ENCODE results near the gene SATB2. TPM values are rescaled to one million over a fixed set of nuclear protein-coding genes. Genes with fewer than 3 reads are reported as not detected.

The SATB2 gene
- total and polyA plus RNA-seq, 8 donors: 0.80 to 4.8 (median 3.2) TPM

DNA sequence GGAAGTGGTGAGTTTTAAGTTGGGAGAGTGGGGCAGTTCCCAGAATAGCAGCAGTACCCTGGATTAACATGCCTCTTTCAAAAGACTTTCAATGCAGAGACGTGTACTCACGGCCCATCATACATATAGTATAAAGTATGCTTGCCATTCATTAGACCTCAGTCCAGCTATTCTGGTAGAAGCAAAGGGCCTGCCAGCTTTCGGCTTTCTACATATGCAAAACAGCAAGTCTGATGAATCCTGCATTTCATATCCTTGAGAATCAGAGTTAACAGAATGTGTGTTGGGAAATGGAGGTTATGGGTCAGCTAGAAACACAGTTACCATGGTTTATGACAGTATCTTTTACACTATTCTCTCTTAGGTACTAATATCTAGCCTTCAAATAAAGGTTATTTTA is 27.5 kb downstream of the SATB2 start:
- DNase-seq (no peak), ATAC-seq (no peak), FAIRE-seq (no peak)
- intact Hi-C loops (cut with DNase I): no loop called here
- H3K4me3 ChIP-seq: no peak overlapping the region
- no peaks in the 10 kb centered on the region for H3K27me3 ChIP-seq
- WGBS, 2 donors: 86 to 90% methylated on average over 3 of the region's 3 CpGs
- no peaks in the 10 kb centered on the region for H3K36me3 ChIP-seq
- H3K9me3 ChIP-seq: no peaks in the 10 kb centered on the region
- no peaks in the 10 kb centered on the region for H3K4me1 ChIP-seq
- TF ChIP-seq, protein P1, sequence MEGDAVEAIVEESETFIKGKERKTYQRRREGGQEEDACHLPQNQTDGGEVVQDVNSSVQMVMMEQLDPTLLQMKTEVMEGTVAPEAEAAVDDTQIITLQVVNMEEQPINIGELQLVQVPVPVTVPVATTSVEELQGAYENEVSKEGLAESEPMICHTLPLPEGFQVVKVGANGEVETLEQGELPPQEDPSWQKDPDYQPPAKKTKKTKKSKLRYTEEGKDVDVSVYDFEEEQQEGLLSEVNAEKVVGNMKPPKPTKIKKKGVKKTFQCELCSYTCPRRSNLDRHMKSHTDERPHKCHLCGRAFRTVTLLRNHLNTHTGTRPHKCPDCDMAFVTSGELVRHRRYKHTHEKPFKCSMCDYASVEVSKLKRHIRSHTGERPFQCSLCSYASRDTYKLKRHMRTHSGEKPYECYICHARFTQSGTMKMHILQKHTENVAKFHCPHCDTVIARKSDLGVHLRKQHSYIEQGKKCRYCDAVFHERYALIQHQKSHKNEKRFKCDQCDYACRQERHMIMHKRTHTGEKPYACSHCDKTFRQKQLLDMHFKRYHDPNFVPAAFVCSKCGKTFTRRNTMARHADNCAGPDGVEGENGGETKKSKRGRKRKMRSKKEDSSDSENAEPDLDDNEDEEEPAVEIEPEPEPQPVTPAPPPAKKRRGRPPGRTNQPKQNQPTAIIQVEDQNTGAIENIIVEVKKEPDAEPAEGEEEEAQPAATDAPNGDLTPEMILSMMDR (IDR thresholded peaks at IDR 0.05): no peak
- H3K27ac ChIP-seq: no peak overlapping the region

DNA sequence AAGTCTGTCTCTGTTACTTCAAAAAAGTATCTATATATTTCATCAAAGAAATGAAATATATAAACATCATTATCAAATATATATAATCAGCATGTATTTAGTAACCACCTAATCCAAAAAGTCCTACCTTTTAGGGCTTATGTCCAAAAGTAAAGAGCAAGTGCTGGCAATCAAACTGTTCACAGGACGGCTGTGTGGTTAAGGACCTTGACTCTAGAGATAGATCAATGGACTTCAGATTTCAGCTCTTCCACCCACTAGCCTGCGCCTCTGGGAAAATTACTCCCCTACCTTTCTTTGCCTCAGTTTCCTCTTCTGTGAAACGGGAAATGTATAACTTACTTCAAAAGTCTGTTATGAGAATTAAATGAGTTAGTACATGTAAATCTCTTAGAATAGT is 29.4 kb downstream of the SATB2 start:
- no peaks in the 10 kb centered on the region for H3K4me1 ChIP-seq
- ATAC-seq: no peak
- no peaks in the 10 kb centered on the region for H3K36me3 ChIP-seq
- 64 to 70% methylated on average over 3 of the region's 3 CpGs for WGBS, 2 donors
- H3K4me3 ChIP-seq: no peak overlapping the region
- no peaks in the 10 kb centered on the region for H3K9me3 ChIP-seq
- H3K27me3 ChIP-seq: no peaks in the 10 kb centered on the region
- intact Hi-C loops (cut with DNase I): no loop called here
- no peak for FAIRE-seq
- H3K27ac ChIP-seq: no peak overlapping the region
- TF ChIP-seq, protein P1 (IDR thresholded peaks at IDR 0.05): no peak
- DNase-seq: no peak

DNA sequence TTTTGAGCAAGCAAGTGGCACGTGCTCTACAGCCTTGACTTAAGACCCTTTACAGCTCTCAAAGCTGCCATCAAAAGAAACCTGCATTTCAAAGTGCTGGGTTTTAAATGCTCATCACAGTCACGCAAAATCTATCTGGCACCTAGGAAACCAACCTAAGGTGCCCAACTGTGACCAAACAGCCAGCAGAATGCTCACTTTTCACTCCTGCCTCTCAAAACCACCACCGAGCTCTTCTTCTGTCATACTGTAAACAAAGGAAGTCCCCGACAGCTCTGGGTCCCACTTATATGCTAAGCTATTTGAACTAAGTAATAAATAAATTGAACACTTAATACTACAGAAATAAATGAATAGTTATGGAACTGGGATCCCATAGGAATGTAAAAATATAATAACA is 33.6 kb downstream of the SATB2 start:
- no peaks in the 10 kb centered on the region for H3K4me1 ChIP-seq
- no peaks in the 10 kb centered on the region for H3K36me3 ChIP-seq
- intact Hi-C loops (cut with DNase I): no loop called here
- no peak for FAIRE-seq
- H3K27ac ChIP-seq: no peak overlapping the region
- no peak for DNase-seq
- TF ChIP-seq, protein P1 (IDR thresholded peaks at IDR 0.05): no peak
- WGBS, 2 donors: 76 to 79% methylated on average over 4 of the region's 4 CpGs
- no peaks in the 10 kb centered on the region for H3K27me3 ChIP-seq
- no peak overlapping the region for H3K4me3 ChIP-seq
- H3K9me3 ChIP-seq: no peaks in the 10 kb centered on the region
- no peak for ATAC-seq

DNA sequence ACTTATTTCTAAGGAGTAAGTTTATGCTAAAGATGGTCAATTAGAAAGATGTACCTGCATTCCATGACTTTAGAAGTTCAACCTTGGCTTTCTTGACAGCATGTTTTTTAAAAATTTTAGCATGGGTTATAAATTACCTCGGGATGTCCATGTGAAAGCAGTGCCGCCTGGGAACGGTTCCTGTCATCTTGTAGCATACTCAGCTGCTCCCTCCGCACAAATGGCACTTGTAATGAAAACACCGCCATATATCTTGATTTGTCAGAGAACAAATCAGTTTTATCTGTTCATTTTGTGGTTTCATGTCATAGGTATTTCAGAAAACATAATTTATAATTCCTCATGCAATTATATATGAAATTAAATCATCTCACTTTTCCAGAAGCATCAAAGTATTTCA is 38.3 kb downstream of the SATB2 start:
- TF ChIP-seq, protein P1 (IDR thresholded peaks at IDR 0.05): no peak
- WGBS, 2 donors: 81 to 85% methylated on average over 5 of the region's 5 CpGs
- Histone ChIP-seq H3K36me3 (no peaks in the 10 kb centered on the region), H3K27ac (no peak overlapping the region), H3K4me3 (no peak overlapping the region), H3K9me3 (no peaks in the 10 kb centered on the region), H3K27me3 (no peaks in the 10 kb centered on the region), H3K4me1 (no peaks in the 10 kb centered on the region)
- FAIRE-seq (no peak), ATAC-seq (no peak), DNase-seq (no peak)
- intact Hi-C loops (cut with DNase I): no loop called here

DNA sequence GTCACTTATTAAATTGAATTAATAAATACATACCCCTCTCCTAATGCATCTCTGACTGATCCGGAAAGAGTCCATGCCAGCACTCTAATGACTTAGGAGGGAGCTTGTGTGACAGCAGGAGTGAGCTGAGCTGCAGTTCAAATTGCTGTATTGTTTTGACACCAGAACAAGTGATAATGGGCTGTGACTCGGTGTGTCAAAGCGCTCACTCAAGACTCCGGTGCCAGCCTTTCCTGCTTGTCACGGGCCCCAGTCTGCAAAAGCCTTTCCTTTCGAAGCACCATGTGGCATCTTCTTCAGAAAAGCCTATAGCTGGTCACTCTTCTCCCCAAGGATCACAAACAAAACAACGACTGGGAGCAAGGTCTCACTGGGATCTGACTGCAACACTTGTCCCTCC is 43.3 kb downstream of the SATB2 start:
- Histone ChIP-seq H3K27me3 (no peaks in the 10 kb centered on the region), H3K27ac (no peak overlapping the region), H3K36me3 (no peaks in the 10 kb centered on the region), H3K4me3 (no peak overlapping the region), H3K9me3 (no peaks in the 10 kb centered on the region), H3K4me1 (no peaks in the 10 kb centered on the region)
- FAIRE-seq: no peak
- intact Hi-C loops (cut with DNase I): no loop called here
- TF ChIP-seq, protein P1 (IDR thresholded peaks at IDR 0.05): no peak
- no peak for ATAC-seq
- DNase-seq: no peak
- 75% methylated on average over 7 of the region's 7 CpGs for WGBS, 2 donors

Data from pancreas (tissue), 10 donors.